Measurements from ENCODE around the gene RSPRY1. TPM values are rescaled to one million over a fixed set of nuclear protein-coding genes. Genes with fewer than 3 reads are reported as not detected.

Gene RSPRY1
- total and polyA plus RNA-seq, 2 of the 4 experiments (the other 2 are of a cell fraction) = 25.2 to 62.2 TPM

GRCh38 chr16:57224651-57225335, 38.7 kb downstream of the RSPRY1 start:
- Histone ChIP-seq H3K9me3 (ENCODE audit: control insufficient read depth, insufficient read depth, low read length) (no peaks in the 10 kb centered on the region), H3K4me3 (ENCODE audit: insufficient read depth, low read depth, low read length) (no peak overlapping the region), H4K8ac (ENCODE audit: low read depth in 2 of 2, low read length in 2 of 2) (no peak overlapping the region), H3K4me2 (ENCODE audit: low read depth, low read length) (no peak overlapping the region), H3K27ac (ENCODE audit: insufficient read depth, low read length) (no peak overlapping the region), H3K56ac (ENCODE audit: extremely low read depth, insufficient read depth, low read length) (no peak overlapping the region), H4K20me1 (ENCODE audit: insufficient read depth, low read length) (no peaks in the 10 kb centered on the region), H3K27me3 (ENCODE audit: control insufficient read depth, insufficient read depth, low read length) (no peaks in the 10 kb centered on the region), H2BK5ac (ENCODE audit: low read depth, low read length, poor library complexity, severe bottlenecking) (no peak overlapping the region), H2AK9ac (replicated peaks; ENCODE audit: low read depth, low read length, poor library complexity) (no peak overlapping the region), H2AK5ac (ENCODE audit: low read depth, low read length) (no peak overlapping the region), H3K4ac (ENCODE audit: low read depth, low read length) (no peak overlapping the region), H3K36me3 (ENCODE audit: control insufficient read depth, insufficient read depth, low read length) (peaks cover 37% of the 10 kb centered on the region), H3K4me1 (ENCODE audit: control insufficient read depth, insufficient read depth, low read length) (no peaks in the 10 kb centered on the region), H2BK20ac (ENCODE audit: low read depth, low read length) (no peak overlapping the region), H3K9ac (ENCODE audit: low read depth, low read length) (no peak overlapping the region), H3K18ac (ENCODE audit: low read depth, low read length) (no peak overlapping the region), H2AFZ (replicated peaks; ENCODE audit: low read length, poor library complexity) (no peak overlapping the region), H3K79me1 (ENCODE audit: low read depth in 1 of 2, low read length in 2 of 2) (peaks cover 3 to 12% of the 10 kb centered on the region in 2 experiments; a peak in 2 of 4 replicates), H3K23ac (ENCODE audit: low read depth, low read length) (no peak overlapping the region), H3K14ac (replicated peaks; ENCODE audit: low read depth, low read length) (no peak overlapping the region), H4K5ac (ENCODE audit: low read depth, low read length) (no peak overlapping the region), H2BK120ac (ENCODE audit: low read depth, low read length) (no peak overlapping the region), H4K91ac (ENCODE audit: insufficient read depth, low read depth, low read length) (no peak overlapping the region), H2BK15ac (ENCODE audit: low read depth, low read length) (no peak overlapping the region), H3K9me1 (ENCODE audit: insufficient read depth, low read length) (peaks cover 6% of the 10 kb centered on the region; the same call in 1 of the 2 replicates)
- CTCF ChIA-PET = interaction anchor here (0.8 kb wide), 1 partner anchor 141 kb away, joined by 3 read pairs; no protein-coding TSS in a partner anchor
- POLR2A ChIA-PET (ENCODE audit: unreplicated experiment) = no interaction called here
- ATAC-seq (ENCODE audit: low read depth) (no peak), DNase-seq (no peak)
- in situ Hi-C loops (cut with MboI; ENCODE audit: low sequenced_read_pairs) (no loop called here), dilution Hi-C loops (cut with HindIII; ENCODE audit: low sequenced_read_pairs, unreplicated experiment) (no loop called here), intact Hi-C loops (cut with micrococcal nuclease) (no loop called here)
- 89% methylated on average over 1 of the region's 6 CpGs; no CpG with 5 or more reads in 1 of the 2 experiments for WGBS, 2 experiments (ENCODE audit: extremely low coverage in 2 of 2, insufficient read length in 1 of 2)
- BruUV-seq (replicated peaks) = no TSS peak
- no peak for TF ChIP-seq CEBPB (IDR thresholded peaks at IDR 0.05; ENCODE audit: low read depth, low read length)
